VCaP (cell line): Measurements from ENCODE around the gene ZNF750.

Source experiments
- H3K27ac ChIP-seq: fragments of 450-650 bp; 2 replicates; pipeline ENCODE4 v1.5.1; 2017
- TF ChIP-seq, protein P1 (sequence below): fragments of 450-650 bp; conservative IDR thresholded peaks from 2 replicates; pipeline ENCODE4 v1.5.1; 2017; ENCODE audit warnings: mild to moderate bottlenecking, moderate library complexity

Gene ZNF750

DNA sequence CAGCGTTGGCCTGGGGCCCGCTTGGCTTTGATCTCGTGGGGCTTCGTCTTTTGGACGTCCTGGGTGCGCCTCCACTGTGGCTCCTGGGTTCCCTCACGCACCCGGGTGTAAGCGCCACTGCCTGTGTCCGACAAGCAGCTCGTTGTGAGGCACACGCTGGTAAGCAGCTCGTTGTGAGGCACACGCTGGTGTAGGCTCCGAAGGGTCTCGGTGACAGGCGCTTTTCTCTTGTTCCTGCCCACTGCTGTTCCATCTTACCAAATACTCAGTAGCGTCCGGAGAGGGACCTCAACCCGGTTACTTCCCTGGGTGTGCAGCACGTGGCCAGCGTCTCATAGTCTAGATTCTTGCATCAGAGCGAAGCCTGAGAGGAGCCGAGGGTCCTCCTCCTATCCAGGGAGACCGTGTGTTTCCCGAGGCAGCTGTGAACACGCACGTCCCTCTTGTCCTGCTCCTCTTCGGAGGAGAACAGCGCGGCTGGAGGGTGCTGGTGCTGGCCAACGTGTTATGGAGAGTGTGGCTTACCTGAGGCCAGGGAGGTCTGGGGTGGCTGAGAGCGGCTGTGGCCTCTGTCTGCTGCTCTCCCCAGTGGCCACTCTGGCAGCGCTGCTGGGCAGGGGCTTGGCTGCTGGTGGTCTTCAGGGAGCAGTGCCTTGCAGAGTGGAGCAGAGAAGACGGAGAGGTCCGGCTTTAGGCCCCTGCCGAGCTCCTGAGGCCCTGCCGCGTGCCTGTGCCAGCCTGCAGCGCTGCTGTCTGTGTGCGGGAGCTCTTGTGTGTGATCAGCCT, 32.1 kb upstream of the ZNF750 start:
- TF ChIP-seq, protein P1, sequence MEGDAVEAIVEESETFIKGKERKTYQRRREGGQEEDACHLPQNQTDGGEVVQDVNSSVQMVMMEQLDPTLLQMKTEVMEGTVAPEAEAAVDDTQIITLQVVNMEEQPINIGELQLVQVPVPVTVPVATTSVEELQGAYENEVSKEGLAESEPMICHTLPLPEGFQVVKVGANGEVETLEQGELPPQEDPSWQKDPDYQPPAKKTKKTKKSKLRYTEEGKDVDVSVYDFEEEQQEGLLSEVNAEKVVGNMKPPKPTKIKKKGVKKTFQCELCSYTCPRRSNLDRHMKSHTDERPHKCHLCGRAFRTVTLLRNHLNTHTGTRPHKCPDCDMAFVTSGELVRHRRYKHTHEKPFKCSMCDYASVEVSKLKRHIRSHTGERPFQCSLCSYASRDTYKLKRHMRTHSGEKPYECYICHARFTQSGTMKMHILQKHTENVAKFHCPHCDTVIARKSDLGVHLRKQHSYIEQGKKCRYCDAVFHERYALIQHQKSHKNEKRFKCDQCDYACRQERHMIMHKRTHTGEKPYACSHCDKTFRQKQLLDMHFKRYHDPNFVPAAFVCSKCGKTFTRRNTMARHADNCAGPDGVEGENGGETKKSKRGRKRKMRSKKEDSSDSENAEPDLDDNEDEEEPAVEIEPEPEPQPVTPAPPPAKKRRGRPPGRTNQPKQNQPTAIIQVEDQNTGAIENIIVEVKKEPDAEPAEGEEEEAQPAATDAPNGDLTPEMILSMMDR, result no peak
- H3K27ac ChIP-seq, result no peak overlapping the region

DNA sequence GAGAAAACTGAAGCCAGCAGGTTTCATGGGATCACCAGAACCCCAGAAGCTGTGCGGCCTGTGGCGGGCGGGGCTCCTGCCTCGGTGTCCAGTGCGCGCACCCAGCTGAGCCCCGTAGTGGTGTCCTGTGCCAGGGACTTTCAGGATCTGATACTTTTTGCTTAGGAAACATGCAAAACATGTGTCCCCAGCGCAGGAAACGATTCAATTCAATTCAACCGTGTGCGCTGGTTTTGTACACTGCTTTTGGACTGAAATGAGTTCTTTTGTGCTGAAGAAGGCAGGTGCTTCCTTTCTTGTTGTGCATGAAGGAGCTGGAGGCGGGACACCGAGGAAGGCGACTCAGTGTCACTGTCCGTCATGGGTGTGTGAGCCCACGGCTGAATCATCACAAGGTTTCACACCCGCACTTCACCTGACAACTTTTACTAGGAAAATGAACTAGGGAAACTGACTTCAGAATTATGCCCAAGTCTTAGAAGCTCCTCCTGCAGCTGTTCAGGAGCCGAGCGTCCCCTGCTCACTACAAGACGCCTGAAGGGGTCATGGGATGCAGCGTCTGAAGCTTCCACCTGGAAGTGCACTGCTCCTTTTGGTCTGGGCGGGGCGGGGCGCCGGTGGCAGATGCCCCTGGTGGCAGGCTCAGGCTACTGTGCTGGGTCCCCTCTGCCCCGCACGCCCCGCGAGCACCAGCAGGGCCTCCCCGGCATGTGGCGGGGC, 31.4 kb upstream of the ZNF750 start:
- TF ChIP-seq, protein P1, result no peak
- H3K27ac ChIP-seq, result no peak overlapping the region

DNA sequence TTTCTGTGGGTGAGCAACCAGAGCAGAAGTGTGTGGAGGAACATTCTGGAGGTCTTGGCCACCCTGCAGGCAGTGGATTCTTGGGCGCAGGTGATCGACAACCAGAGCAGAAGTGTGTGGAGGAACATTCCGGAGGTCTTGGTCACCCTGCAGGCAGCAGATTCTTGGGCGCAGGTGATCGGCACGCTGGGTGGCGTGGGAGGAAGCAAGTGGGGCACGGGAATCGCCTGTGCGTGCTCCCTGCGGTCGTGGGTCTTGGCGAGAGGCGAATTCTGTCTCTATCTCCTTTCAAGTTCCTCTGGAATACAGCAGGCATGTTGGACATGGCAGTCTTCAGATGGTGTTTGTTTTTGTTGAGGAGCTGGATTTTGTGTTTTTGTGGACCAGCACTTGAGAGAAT, 30.7 kb upstream of the ZNF750 start:
- H3K27ac ChIP-seq, result no peak overlapping the region
- TF ChIP-seq, protein P1, result no peak

DNA sequence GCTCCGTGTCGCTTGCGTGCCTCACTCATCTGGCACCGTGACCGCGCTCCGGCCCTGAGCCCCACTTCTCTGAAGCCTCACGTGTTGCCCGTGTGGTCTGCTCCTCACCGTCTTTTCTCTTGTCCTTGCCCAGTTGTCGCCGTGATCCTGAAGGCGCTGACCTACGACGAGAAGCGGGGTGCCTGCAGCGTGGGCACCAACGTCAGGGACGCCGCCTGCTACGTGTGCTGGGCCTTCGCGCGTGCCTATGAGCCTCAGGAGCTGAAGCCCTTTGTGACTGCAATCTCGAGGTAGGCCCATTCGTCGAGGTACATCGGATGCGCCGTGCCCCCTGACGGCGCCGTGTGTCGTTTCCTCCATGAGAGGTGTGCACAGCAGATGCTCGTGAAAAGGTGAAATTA, 30.3 kb upstream of the ZNF750 start:
- no peak overlapping the region for H3K27ac ChIP-seq
- TF ChIP-seq, protein P1, result no peak

DNA sequence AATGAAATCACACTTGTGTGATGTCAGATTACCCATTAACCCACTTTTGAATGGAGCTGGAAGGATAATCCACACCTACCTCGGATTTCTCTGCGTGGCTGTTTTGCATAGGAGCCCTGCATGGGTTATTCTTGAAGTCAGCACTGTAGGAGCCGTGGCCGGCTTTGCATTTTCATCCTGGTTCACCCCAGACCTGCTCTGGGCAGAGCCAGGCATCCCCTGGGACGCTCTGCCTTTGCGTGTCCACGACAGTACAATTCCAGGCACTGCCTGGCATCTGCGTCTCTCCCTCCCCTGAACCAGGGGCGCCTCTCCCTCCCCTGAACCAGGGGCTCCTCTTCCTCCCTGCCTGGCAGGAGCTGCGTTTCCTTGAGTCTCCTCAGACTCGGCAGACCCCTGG, 29.7 kb upstream of the ZNF750 start:
- no peak overlapping the region for H3K27ac ChIP-seq
- TF ChIP-seq, protein P1, result no peak

DNA sequence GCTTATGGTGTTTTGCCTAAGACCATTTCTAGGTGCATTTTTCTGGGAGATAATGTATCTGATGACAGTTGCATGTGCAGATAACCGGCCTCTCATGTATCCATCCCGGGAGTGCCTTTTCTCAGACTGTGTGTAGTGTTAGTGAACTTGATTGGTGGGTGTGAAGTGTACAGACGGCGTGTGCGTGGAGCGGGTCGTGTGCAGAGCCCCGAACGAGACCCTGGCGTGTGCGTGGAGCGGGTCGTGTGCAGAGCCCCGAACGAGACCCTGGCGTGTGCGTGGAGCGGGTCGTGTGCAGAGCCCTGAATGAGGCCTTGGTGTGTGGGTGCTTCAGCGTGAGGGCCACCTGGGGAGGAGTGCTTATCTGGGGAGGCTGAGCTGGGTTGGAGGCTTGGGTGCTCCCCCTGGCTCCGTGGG, 28.9 kb upstream of the ZNF750 start:
- TF ChIP-seq, protein P1, result no peak
- H3K27ac ChIP-seq, result no peak overlapping the region

DNA sequence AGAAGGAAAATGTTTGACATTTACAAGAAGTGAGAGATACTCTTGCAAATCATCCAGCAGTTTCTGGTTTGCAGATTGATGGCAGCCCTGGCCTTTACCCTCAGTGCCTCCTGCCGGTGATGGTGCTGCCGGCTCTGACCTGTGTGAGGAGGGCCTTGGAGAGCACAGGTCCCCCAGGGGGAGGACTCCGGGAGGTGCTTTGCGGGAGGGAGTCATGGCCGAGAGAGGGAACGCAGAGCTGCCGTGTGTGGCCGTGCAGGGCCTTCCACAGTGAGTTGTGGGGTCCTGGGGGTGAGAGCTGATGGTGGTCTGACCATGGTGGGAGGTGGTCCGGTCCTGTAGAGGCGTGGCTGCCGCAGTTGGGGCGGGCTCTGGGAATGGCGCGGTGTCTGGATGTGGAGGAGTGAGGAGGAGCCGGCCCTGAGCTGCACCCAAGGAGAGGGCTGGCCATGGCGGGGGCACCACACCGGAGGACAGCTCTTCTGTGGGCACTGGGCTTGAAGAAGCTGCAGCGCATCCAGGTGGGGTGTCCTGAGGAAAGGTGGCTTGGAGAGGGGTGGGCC, 28.0 kb upstream of the ZNF750 start:
- no peak overlapping the region for H3K27ac ChIP-seq
- TF ChIP-seq, protein P1, result no peak
